Nucleus accumbens (tissue), 56 donors: Measurements from ENCODE around the gene SYNPO2.
"Not testable (repeated sequence)": the region's sequence is repeated elsewhere in the genome, so short reads cannot be mapped to it uniquely, and the experiment has no call there.

Experiments used
- DNase-seq, 56 donors: peaks; one replicate each; lab custom pipeline; 2025; lab: John Stamatoyannopoulos, UW

Gene SYNPO2

DNA sequence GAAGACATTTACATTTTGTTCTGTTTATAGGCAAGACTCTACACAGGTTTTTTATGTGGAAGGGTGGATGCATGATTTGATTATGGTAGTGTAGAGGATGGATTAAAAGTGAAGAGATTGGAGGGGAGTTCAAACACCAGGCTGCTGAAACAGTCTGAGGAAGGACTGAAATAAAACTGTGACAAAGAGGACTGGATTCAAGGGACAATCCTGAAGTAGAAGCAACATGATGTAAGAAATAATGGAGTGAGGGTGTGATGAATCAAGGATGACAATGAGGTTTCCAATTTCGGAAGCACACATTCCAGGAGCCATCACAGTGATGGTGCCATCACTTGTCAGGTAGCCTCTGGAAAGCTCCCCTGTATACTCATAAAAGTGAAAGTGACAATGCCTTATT, 103.5 kb downstream of the SYNPO2 start:
- no peak for DNase-seq

GRCh38 chr4:118993333-118993732, 104.7 kb downstream of the SYNPO2 start:
- no peak for DNase-seq

DNA sequence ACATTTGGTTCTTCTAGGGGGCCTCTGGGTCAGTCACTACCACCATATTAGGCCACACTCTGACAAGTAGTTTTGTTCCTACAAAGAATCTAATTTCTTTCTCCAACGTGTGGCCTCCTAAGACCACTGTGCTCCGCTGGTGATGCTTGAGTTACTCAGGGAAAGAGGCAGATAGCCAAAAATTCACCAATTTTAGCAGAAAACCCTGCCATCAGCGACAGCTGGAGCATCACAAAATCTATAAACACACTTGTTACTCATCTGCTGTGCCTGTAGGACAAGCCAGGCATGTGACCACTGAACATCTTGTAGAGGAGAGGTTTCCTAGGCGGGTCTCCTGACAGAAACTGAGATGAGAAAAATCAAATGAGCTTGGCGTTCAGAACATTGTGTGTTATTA, 105.4 kb downstream of the SYNPO2 start:
- no peak for DNase-seq

GRCh38 chr4:118995693-118996391, 107.2 kb downstream of the SYNPO2 start:
- no peak for DNase-seq

GRCh38 chr4:118997601-118998000, 108.9 kb downstream of the SYNPO2 start:
- DNase-seq, result no peak

DNA sequence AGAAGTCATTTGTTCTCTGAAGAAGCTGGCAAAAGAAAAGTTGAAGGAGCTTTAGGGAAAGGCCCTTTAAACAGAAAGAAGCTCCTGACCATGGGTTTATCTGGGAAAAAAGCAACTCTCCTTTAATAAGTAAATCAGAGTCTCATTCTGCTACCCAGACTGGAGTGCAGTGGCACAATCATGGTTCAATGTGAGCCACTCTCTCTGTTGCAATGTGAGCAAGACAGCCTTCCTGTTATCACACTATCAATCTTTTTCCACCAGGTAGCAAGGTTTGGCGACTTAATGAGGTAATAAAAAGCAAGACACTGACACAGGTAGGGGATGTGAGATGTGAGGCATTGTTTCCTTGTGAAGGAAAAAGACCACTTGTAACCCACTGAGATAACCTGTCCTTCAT, 111.3 kb downstream of the SYNPO2 start:
- DNase-seq, result no peak

GRCh38 chr4:119000400-119000799, 111.7 kb downstream of the SYNPO2 start:
- DNase-seq, result no peak

DNA sequence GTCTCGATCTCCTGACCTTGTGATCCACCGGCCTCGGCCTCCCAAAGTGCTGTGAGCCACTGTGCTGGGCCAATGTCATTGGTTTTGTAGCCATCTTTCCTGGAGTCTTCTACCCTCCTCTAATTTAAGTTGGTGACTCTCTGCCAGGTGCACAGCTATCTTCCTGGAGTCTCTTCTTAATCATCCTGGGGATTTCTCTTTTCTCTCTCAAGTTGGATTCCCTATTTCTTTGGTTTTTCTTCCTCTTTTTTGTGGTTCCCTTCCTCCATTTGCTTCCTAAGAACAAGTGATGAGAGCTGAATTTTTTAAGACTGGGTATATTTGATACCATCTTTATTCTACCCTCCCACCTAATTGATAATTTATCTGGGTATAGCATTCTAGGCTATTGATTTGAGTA, 113.8 kb downstream of the SYNPO2 start:
- DNase-seq, result no peak

DNA sequence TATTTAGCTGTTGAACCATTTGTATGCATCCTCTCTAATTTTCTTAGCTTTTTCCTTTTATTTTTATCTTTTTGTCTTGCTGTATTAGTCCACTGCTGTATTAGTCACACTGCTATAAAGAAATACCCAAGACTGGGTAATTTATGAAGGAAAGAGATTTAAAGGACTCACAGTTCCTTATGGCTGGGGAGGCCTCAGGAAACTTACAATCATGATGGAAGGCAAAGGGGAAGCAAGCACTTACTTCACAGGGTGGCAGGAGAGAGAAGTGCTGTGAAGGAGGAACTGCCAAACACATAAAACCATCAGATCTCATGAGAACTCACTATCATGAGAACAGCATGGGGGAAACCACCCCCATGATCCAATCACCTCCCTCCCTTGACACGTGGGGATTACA, 114.3 kb downstream of the SYNPO2 start:
- not testable (repeated sequence) for DNase-seq

- no peak for DNase-seq
Observed at GRCh38 chr4:119005928-119006460, 117.3 kb downstream of the SYNPO2 start.

DNA sequence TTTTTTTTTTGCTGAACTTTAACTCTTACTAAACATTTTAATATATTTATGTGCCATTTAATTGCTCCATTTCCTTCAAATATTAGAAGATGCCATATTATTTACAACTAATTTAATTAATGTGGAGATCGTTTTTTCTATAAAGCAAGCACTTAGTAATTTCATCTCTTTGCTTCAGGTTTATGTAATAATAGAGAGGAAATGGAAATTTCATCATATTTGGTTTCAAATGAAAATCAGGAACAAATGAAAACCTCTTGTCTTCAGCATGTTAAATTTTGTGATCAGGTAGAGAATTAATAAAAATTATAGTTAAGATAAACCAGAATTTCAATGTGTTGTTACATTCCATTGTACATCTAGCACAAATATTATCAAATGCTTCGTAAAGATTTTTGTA, 120.1 kb downstream of the SYNPO2 start:
- DNase-seq, result no peak

DNA sequence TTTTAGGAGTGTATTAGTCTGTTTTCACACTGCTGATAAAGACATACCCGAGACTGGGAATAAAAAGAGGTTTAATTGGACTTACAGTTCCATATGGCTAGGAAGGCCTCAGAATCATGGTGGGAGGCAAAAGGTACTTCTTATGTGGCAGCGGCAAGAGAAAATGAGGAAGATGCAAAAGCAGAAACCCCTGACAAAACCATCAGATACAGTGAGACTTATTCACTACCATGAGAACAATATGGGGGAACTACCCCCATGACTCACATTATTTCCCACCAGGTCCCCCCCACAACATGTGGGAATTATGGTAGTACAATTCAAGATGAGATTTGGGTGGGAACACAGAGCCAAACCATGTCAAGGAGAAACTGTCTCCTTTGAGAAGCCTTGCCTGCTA, 121.6 kb downstream of the SYNPO2 start:
- DNase-seq, result not testable (repeated sequence)

- DNase-seq, result no peak
Observed at GRCh38 chr4:119010909-119011606, 122.4 kb downstream of the SYNPO2 start.

DNA sequence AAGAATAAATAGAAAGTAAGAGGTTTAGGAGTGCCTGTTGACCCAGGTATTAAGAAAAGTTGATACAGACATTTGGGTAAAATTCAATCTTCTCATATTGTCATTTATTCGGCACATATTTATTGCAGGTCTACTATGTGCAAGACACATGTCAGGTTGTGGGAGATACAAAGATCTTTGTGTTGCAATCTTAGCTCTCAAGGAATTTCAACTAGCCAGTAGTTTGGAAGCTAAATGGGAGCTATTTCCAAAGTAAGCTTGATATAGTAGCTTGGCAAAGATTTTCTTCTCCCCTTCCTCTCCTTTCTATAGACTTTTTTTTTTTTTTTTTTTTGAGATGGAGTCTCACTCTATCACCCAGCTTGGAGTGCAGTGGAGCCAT, 122.9 kb downstream of the SYNPO2 start:
- no peak for DNase-seq

GRCh38 chr4:119014658-119015057, 126.0 kb downstream of the SYNPO2 start:
- no peak for DNase-seq

- DNase-seq, result no peak
Observed at GRCh38 chr4:119016636-119017035, 128.0 kb downstream of the SYNPO2 start.

GRCh38 chr4:119017636-119018035, 129.0 kb downstream of the SYNPO2 start:
- no peak for DNase-seq

GRCh38 chr4:119020158-119020557, 131.5 kb downstream of the SYNPO2 start:
- no peak for DNase-seq

DNA sequence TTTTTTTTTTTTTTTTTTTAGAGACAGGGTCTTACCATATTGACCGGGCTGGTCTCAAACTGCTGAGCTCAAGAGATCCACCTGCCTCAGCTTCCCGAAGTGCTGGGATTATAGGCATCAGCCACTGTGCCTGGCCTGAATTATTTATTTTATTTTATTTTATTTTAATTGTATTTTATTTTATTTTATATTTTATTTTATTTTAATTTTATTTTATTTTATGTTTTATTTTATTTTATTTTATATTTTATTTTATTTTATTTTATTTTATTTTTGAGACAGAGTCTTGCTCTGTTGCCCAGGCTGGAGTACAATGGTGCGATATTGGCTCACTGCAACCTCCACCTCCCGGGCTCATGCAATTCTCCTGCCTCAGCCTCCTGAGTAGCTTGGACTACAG, 133.9 kb downstream of the SYNPO2 start:
- DNase-seq, result not testable (repeated sequence)

DNA sequence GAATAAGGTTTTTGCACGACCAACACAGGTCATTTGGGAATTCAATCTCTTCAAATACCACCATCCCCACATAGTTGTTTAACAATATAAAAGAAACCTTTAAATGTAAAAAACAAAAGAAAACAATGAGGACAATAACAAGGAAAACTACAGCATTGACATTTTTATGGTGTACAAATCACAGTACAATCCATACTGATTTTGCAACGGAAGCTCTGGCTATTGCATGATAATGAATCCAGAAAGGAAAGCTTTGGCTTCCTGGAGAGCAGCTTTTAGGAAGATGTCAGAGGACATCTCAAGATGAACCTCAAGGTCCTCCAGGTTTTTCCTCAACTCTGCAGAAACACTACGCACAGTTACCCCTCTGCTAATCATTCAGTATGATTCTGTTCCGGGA, 135.4 kb downstream of the SYNPO2 start:
- DNase-seq, result no peak

DNA sequence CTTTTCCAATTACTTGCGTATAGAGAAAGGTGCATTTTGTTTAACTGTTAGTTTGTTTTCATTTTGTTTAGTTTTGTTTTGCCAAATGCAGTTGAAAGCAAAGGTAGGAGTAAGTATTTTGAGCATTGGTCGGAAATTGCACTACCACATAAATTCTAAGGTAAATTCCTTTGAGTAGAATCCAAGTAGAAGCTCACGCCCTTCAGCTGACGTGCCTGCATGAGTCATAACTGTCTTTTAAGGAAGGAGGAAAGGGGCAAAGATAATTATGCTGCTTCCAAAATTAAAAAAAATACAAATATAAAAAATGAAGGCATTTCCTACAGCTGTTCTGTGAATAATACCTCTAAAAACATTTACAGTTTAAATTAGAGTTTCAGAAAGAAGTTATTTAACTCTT, 136.8 kb downstream of the SYNPO2 start:
- peak in 11 of 56 donors; percentile 2 to 62 (median 10) for DNase-seq
